HL-60 (cell line): ENCODE results near the gene CUL4A.

ENCODE experiments used
- DNase-seq, 2 experiments: peaks; one replicate each; pipeline ENCODE4 v3.0.0-alpha.2; 2010 to 2020; ENCODE audit warnings: low read depth in 1 of 2, low spot score in 1 of 2
- H3K27ac ChIP-seq: fragments of 250-450 bp; sonication (Bioruptor Pico); replicated peaks from 2 replicates; pipeline ENCODE4 v1.5.1; 2020; ENCODE audit warnings: mild to moderate bottlenecking, moderate library complexity
- H3K27me3 ChIP-seq: fragments of 250-450 bp; sonication (Bioruptor Pico); 2 replicates; pipeline ENCODE4 v1.5.1; 2021; ENCODE audit warnings: mild to moderate bottlenecking, moderate library complexity; ENCODE audit not compliant: insufficient read depth, poor library complexity, severe bottlenecking
- H3K4me3 ChIP-seq: replicated peaks from 2 replicates; pipeline ENCODE4 v1.5.1; 2011; ENCODE audit warnings: mild to moderate bottlenecking, control low read depth, low read length; ENCODE audit not compliant: insufficient read depth
- CTCF ChIP-seq: IDR thresholded peaks from one replicate; pipeline ENCODE4 v1.5.1; 2011; ENCODE audit warnings: low read length, control low read depth, inconsistent platforms; ENCODE audit not compliant: insufficient read depth
- GABPA ChIP-seq: IDR thresholded peaks from 2 replicates; pipeline ENCODE4 v1.6.1; 2012; ENCODE audit warnings: low read depth
- POLR2AphosphoS5 ChIP-seq: IDR thresholded peaks from 2 replicates; pipeline ENCODE4 v1.6.1; 2012; ENCODE audit warnings: low read depth
- REST ChIP-seq: IDR thresholded peaks from 2 replicates; pipeline ENCODE4 v1.6.1; 2012; ENCODE audit warnings: low read depth; ENCODE audit not compliant: insufficient replicate concordance
- SPI1 ChIP-seq: IDR thresholded peaks from 2 replicates; pipeline ENCODE4 v1.6.1; 2012; ENCODE audit warnings: low read depth, mild to moderate bottlenecking, borderline replicate concordance

Gene CUL4A

GRCh38 chr13:113225515-113225914 is 16.1 kb downstream of the CUL4A start:
- TF ChIP-seq POLR2AphosphoS5: no peak
- TF ChIP-seq CTCF: no peak
- TF ChIP-seq SPI1: no peak
- TF ChIP-seq REST: no peak
- TF ChIP-seq GABPA: no peak
- Histone ChIP-seq H3K27me3 (no peaks in the 10 kb centered on the region), H3K4me3 (no peak overlapping the region), H3K27ac (no peak overlapping the region)
- DNase-seq: no peak

GRCh38 chr13:113226873-113227450 is 17.5 kb downstream of the CUL4A start:
- no peak for DNase-seq
- Histone ChIP-seq H3K27me3 (no peaks in the 10 kb centered on the region), H3K27ac (no peak overlapping the region), H3K4me3 (no peak overlapping the region)
- no peak for TF ChIP-seq CTCF
- no peak for TF ChIP-seq SPI1
- TF ChIP-seq REST: no peak
- TF ChIP-seq POLR2AphosphoS5: no peak

GRCh38 chr13:113229161-113229560 is 19.7 kb downstream of the CUL4A start:
- TF ChIP-seq POLR2AphosphoS5: no peak
- TF ChIP-seq GABPA: no peak
- TF ChIP-seq SPI1: no peak
- no peak for TF ChIP-seq REST
- TF ChIP-seq CTCF: no peak
- no peaks in the 10 kb centered on the region for H3K27me3 ChIP-seq
- H3K27ac ChIP-seq: no peak overlapping the region
- H3K4me3 ChIP-seq: no peak overlapping the region
- no peak for DNase-seq
